ENCODE data around the gene PPIA. TPM values are rescaled to one million over a fixed set of nuclear protein-coding genes. Genes with fewer than 3 reads are reported as not detected.

PPIA gene
- total RNA-seq, 1 experiment from 2014 or later = 2,409 TPM

DNA sequence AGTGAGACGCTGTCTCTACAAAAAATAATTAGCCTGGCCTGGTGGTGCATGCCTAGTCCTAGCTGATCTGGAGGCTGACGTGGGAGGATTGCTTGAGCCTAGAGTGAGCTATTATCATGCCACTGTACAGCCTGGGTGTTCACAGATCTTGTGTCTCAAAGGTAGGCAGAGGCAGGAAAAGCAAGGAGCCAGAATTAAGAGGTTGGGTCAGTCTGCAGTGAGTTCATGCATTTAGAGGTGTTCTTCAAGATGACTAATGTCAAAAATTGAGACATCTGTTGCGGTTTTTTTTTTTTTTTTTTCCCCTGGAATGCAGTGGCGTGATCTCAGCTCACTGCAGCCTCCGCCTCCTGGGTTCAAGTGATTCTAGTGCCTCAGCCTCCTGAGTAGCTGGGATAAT lies 5.4 kb downstream of the PPIA start:
- Histone ChIP-seq H4K20me1 (ENCODE audit: control insufficient read depth, insufficient read depth, insufficient read length) (no peaks in the 10 kb centered on the region), H3K27me3 (ENCODE audit: insufficient read depth, low read length) (no peaks in the 10 kb centered on the region), H4K8ac (replicated peaks; ENCODE audit: insufficient read length, low read depth, low read length) (no peak overlapping the region), H3K9ac (ENCODE audit: extremely low read depth, insufficient read length, low read length) (no peak overlapping the region), H3K4ac (ENCODE audit: low read depth, low read length) (no peak overlapping the region), H3K23ac (ENCODE audit: insufficient read length, low read depth, low read length) (no peak overlapping the region), H3K23me2 (ENCODE audit: insufficient read length, low read depth, low read length, poor library complexity, severe bottlenecking) (peaks cover 5% of the 10 kb centered on the region), H2BK15ac (ENCODE audit: low read depth, low read length) (no peak overlapping the region), H3K4me2 (ENCODE audit: insufficient read depth, insufficient read length, low read length) (no peak overlapping the region), H3K79me2 (ENCODE audit: insufficient read depth, low read length) (peaks cover 20% of the 10 kb centered on the region; the same call in 1 of the 2 replicates), H3T11ph (ENCODE audit: low read length) (no peak overlapping the region), H2AFZ (ENCODE audit: low read length) (no peak overlapping the region), H3K56ac (ENCODE audit: insufficient read length, low read depth, low read length) (no peak overlapping the region), H2BK120ac (ENCODE audit: low read depth, low read length, poor library complexity, severe bottlenecking) (no peak overlapping the region), H4K5ac (ENCODE audit: insufficient read length, low read depth, low read length) (no peak overlapping the region), H2BK5ac (ENCODE audit: insufficient read length, low read length) (no peak overlapping the region), H3K18ac (ENCODE audit: insufficient read length, low read depth, low read length) (no peak overlapping the region), H3K4me1 (ENCODE audit: insufficient read depth, low read length) (no peaks in the 10 kb centered on the region), H2BK20ac (ENCODE audit: low read depth, low read length, poor library complexity, severe bottlenecking) (no peak overlapping the region), H4K91ac (ENCODE audit: insufficient read length, low read depth, low read length) (no peak overlapping the region), H2AK5ac (ENCODE audit: insufficient read length, low read length) (no peak overlapping the region), H2BK12ac (ENCODE audit: insufficient read length, low read depth, low read length) (no peak overlapping the region), H3K27ac (ENCODE audit: insufficient read length, low read depth, low read length) (no peak overlapping the region), H3K79me1 (ENCODE audit: insufficient read depth, low read depth, low read length, poor library complexity, severe bottlenecking) (peaks cover 2% of the 10 kb centered on the region), H3K9me3 (ENCODE audit: control insufficient read depth, low read depth, low read length) (no peaks in the 10 kb centered on the region), H3K14ac (ENCODE audit: insufficient read depth, low read length) (no peak overlapping the region)
- no peak for DNase-seq
- TF ChIP-seq, protein P1, sequence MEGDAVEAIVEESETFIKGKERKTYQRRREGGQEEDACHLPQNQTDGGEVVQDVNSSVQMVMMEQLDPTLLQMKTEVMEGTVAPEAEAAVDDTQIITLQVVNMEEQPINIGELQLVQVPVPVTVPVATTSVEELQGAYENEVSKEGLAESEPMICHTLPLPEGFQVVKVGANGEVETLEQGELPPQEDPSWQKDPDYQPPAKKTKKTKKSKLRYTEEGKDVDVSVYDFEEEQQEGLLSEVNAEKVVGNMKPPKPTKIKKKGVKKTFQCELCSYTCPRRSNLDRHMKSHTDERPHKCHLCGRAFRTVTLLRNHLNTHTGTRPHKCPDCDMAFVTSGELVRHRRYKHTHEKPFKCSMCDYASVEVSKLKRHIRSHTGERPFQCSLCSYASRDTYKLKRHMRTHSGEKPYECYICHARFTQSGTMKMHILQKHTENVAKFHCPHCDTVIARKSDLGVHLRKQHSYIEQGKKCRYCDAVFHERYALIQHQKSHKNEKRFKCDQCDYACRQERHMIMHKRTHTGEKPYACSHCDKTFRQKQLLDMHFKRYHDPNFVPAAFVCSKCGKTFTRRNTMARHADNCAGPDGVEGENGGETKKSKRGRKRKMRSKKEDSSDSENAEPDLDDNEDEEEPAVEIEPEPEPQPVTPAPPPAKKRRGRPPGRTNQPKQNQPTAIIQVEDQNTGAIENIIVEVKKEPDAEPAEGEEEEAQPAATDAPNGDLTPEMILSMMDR (conservative IDR thresholded peaks at IDR 0.05) = no peak
- peaks cover 2 to 3% of the 10 kb centered on the region in 2 experiments; a peak in 2 of 5 replicates for H3K9me3 Mint-ChIP-seq
- peaks cover 3% of the 10 kb centered on the region; the same call in 1 of the 2 replicates for H3K27me3 Mint-ChIP-seq (ENCODE audit: low read depth)
- H3K4me3 Mint-ChIP-seq = no peak overlapping the region
- peak overlapping the region in 2 of 3 experiments; percentile 73 to 92; a peak in 5 of 7 replicates for H3K27ac Mint-ChIP-seq
- H3K36me3 Mint-ChIP-seq (ENCODE audit: insufficient read depth in 1 of 3, low read depth in 3 of 3) = peaks cover 47 to 73% (median 57%) of the 10 kb centered on the region in 3 experiments
- WGBS (ENCODE audit: extremely low coverage, insufficient read length, low lambda C conversion rate) = no CpG with 5 or more reads among the region's 5 CpGs
- H3K4me1 Mint-ChIP-seq = peaks cover 9 to 15% of the 10 kb centered on the region in 2 experiments

Data from H9 (cell line).